Skeletal muscle satellite cell (primary cell): ENCODE measurements around the gene TMEM259.

Experiments
- H3K27me3 ChIP-seq: 2 replicates; pipeline ENCODE4 v1.7.0; 2013; ENCODE audit warnings: low read length; ENCODE audit not compliant: control insufficient read depth, insufficient read depth
- H3K36me3 ChIP-seq: 2 replicates; pipeline ENCODE4 v1.7.0; 2013; ENCODE audit warnings: mild to moderate bottlenecking, control low read depth, low read length; ENCODE audit not compliant: insufficient read depth
- H3K4me1 ChIP-seq: 2 replicates; pipeline ENCODE4 v1.7.0; 2013; ENCODE audit warnings: low read length; ENCODE audit not compliant: control insufficient read depth, insufficient read depth
- H3K4me2 ChIP-seq: 2 replicates; pipeline ENCODE4 v1.7.0; 2013; ENCODE audit warnings: mild to moderate bottlenecking, low read length
- H3K4me3 ChIP-seq: 2 replicates; pipeline ENCODE4 v1.7.0; 2013; ENCODE audit warnings: low read length
- H3K9ac ChIP-seq: 2 replicates; pipeline ENCODE4 v1.7.0; 2013; ENCODE audit warnings: mild to moderate bottlenecking, low read depth, low read length, moderate library complexity
- H3K9me3 ChIP-seq: replicated peaks from 2 replicates; pipeline ENCODE4 v1.7.0; 2013; ENCODE audit warnings: mild to moderate bottlenecking, control low read depth, low read length

TMEM259 gene

DNA sequence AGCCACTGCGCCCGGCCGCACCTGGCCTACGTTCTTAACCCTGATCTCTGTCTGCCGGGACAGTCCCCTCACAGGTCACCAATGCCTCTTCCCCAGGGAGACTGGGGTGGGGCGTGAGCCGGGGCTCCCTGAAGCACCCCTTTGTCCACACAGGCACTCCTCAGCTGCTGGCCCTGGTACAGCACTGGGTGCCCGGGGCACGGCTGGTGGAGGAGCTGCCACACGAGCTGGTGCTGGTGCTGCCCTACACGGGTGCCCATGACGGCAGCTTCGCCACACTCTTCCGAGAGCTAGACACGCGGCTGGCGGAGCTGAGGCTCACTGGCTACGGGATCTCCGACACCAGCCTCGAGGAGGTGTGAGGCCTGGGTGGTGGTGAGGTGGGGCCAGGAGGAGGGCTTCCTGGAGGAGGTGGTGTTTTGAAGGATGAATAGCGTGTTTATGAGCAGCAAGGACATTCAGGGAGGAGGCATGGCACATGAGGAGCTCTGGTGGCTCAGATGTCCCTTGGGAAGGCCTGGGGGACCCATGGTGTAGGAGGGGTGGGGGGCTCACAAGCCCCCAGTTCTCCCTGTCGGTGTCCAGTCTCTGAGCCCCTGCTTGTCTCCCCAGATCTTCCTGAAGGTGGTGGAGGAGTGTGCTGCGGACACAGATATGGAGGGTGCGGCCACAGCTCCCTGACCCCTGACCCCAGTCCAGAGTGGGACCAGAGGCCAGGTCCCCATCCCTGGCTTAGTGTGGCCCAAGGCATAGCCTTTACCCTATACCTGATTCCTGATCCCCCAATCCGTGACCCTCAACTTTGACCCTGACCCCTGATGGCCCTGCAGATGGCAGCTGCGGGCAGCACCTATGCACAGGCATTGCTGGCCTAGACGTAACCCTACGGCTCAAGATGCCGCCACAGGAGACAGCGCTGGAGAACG lies 32.5 kb upstream of the TMEM259 start:
- Histone ChIP-seq H3K4me1 (no peaks in the 10 kb centered on the region), H3K4me2 (no peak overlapping the region), H3K4me3 (no peak overlapping the region), H3K27me3 (no peaks in the 10 kb centered on the region), H3K9me3 (peaks cover 26% of the 10 kb centered on the region), H3K36me3 (peaks cover 28% of the 10 kb centered on the region), H3K9ac (no peak overlapping the region)

GRCh38 chr19:1052349-1052975 lies 31.5 kb upstream of the TMEM259 start:
- no peak overlapping the region for H3K4me3 ChIP-seq
- H3K9ac ChIP-seq: no peak overlapping the region
- H3K4me2 ChIP-seq: no peak overlapping the region
- H3K9me3 ChIP-seq: peaks cover 18% of the 10 kb centered on the region
- H3K4me1 ChIP-seq: no peaks in the 10 kb centered on the region
- no peaks in the 10 kb centered on the region for H3K27me3 ChIP-seq
- peaks cover 20% of the 10 kb centered on the region for H3K36me3 ChIP-seq

DNA sequence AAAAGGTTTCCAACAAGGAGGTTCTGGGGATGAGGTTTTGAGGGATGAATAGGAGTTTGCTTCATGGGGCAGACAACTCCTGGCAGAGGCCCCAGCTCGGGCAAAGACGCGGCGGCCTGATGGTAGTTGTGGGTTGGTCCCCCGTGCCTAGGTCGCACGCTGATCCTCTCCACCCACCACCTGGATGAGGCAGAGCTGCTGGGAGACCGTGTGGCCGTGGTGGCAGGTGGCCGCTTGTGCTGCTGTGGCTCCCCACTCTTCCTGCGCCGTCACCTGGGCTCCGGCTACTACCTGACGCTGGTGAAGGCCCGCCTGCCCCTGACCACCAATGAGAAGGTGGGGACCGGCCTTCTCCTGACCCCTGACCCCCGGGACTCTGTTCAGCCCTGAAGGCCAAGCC lies 30.9 kb upstream of the TMEM259 start:
- Histone ChIP-seq H3K4me2 (no peak overlapping the region), H3K4me3 (no peak overlapping the region), H3K4me1 (no peaks in the 10 kb centered on the region), H3K36me3 (peaks cover 15% of the 10 kb centered on the region), H3K9ac (no peak overlapping the region), H3K27me3 (no peaks in the 10 kb centered on the region), H3K9me3 (peaks cover 13% of the 10 kb centered on the region)

DNA sequence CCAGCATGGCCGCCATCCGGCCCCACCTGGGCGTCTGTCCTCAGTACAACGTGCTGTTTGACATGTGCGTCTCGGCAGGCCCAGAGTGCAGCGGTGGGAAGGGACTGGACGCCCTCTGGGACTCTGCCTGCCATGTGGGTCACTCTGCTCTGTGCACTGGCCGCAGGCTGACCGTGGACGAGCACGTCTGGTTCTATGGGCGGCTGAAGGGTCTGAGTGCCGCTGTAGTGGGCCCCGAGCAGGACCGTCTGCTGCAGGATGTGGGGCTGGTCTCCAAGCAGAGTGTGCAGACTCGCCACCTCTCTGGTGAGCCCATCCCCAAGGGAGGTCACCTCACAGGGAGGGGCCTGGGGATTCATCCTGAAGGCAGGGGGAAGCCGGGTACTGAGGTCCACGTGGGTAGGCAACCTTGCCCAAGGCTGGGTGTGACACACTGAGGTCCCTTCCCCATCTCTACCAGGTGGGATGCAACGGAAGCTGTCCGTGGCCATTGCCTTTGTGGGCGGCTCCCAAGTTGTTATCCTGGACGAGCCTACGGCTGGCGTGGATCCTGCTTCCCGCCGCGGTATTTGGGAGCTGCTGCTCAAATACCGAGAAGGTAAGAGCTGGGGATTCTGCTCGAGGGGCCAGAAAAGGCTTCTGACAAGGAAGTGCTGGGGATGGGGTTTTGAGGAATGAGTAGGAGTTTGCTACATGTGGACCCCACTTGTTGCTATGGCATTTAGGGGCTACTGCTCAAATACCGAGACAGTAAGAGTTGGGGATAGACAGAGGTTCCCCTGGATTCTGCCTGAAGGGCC lies 30.3 kb upstream of the TMEM259 start:
- H3K36me3 ChIP-seq: peaks cover 9% of the 10 kb centered on the region
- H3K9ac ChIP-seq: no peak overlapping the region
- H3K4me1 ChIP-seq: no peaks in the 10 kb centered on the region
- peaks cover 7% of the 10 kb centered on the region for H3K9me3 ChIP-seq
- no peak overlapping the region for H3K4me3 ChIP-seq
- no peak overlapping the region for H3K4me2 ChIP-seq
- no peaks in the 10 kb centered on the region for H3K27me3 ChIP-seq

DNA sequence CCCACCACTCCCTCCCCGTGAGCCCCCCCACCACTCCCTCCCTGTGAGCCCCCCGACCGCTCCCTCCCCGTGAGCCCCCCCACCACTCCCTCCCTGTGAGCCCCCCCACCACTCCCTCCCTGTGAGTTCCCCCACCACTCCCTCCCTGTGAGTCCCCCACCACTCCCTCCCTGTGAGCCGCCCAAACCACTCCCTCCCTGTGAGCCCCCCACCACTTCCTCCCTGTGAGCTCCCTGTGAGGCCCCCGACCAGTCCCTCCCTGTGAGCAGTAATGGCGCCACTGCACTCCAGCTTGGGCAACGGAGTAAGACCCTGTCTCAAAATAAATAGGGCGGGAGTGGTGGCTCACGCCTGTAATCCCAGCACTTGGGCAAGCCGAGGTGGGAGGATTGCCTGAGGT lies 28.9 kb upstream of the TMEM259 start:
- Histone ChIP-seq H3K9ac (no peak overlapping the region), H3K36me3 (peaks cover 5% of the 10 kb centered on the region)

GRCh38 chr19:1049106-1049505 lies 28.2 kb upstream of the TMEM259 start:
- Histone ChIP-seq H3K36me3 (peaks cover 3% of the 10 kb centered on the region), H3K4me3 (no peak overlapping the region), H3K27me3 (no peaks in the 10 kb centered on the region), H3K4me1 (no peaks in the 10 kb centered on the region), H3K9me3 (no peaks in the 10 kb centered on the region), H3K4me2 (no peak overlapping the region), H3K9ac (no peak overlapping the region)

More for the DNA sequence above, 28.9 kb upstream of the TMEM259 start:
- no peak overlapping the region for H3K4me2 ChIP-seq
- H3K4me3 ChIP-seq: no peak overlapping the region
- H3K9me3 ChIP-seq: peaks cover 2% of the 10 kb centered on the region
- H3K4me1 ChIP-seq: no peaks in the 10 kb centered on the region
- no peaks in the 10 kb centered on the region for H3K27me3 ChIP-seq

DNA sequence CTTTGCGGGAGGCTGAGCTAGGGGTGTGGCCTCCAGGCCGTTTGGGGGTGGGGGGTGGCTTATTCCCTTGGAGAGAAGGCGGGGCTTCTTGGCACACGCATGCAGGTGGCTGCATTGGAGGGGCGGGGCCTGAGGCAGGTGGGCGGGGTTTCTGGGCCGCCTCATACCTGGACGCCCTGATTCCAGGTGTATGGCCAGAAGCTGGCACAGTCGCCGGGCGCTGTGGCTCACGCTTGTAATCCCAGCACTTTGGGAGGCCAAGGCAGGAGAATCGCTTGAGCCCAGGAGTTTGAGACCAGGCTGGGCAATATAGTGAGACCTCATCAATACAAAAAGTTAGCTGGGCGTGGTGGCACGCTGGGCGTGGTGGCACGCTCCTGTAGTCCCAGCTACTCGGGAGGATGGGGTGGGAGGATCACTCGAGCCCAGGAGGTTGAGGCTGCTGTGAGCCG lies 26.8 kb upstream of the TMEM259 start:
- Histone ChIP-seq H3K27me3 (no peaks in the 10 kb centered on the region), H3K36me3 (no peaks in the 10 kb centered on the region), H3K4me2 (no peak overlapping the region), H3K4me3 (no peak overlapping the region), H3K9me3 (no peaks in the 10 kb centered on the region), H3K9ac (no peak overlapping the region), H3K4me1 (peaks cover 5% of the 10 kb centered on the region)

GRCh38 chr19:1046836-1047695 lies 26.1 kb upstream of the TMEM259 start:
- H3K27me3 ChIP-seq: no peaks in the 10 kb centered on the region
- H3K4me1 ChIP-seq: peaks cover 12% of the 10 kb centered on the region
- no peaks in the 10 kb centered on the region for H3K9me3 ChIP-seq
- H3K36me3 ChIP-seq: no peaks in the 10 kb centered on the region
- no peak overlapping the region for H3K9ac ChIP-seq
- H3K4me3 ChIP-seq: no peak overlapping the region
- H3K4me2 ChIP-seq: no peak overlapping the region

- Histone ChIP-seq H3K9ac (no peak overlapping the region), H3K4me2 (no peak overlapping the region), H3K4me3 (no peak overlapping the region), H3K9me3 (no peaks in the 10 kb centered on the region), H3K36me3 (no peaks in the 10 kb centered on the region), H3K4me1 (peaks cover 21% of the 10 kb centered on the region), H3K27me3 (no peaks in the 10 kb centered on the region)
Measured at GRCh38 chr19:1046117-1046626, 25.2 kb upstream of the TMEM259 start.

GRCh38 chr19:1045247-1045603 lies 24.3 kb upstream of the TMEM259 start:
- Histone ChIP-seq H3K36me3 (no peaks in the 10 kb centered on the region), H3K4me1 (peaks cover 29% of the 10 kb centered on the region), H3K4me3 (no peak overlapping the region), H3K4me2 (no peak overlapping the region), H3K27me3 (no peaks in the 10 kb centered on the region), H3K9me3 (no peaks in the 10 kb centered on the region), H3K9ac (no peak overlapping the region)
